Activated T-helper 9 cell treated with anti-CD3 and anti-CD28 coated beads, Interleukin-2, amount 50 U/mL, for 16 hours (primary cell): ENCODE results near the gene TMEM167B.
A peak's percentile ranks its signal among the peaks of the same experiment; 100 is the strongest.
"Not testable (repeated sequence)": the region's sequence is repeated elsewhere in the genome, so short reads cannot be mapped to it uniquely, and the experiment has no call there.

Source experiments
- DNase-seq: peaks from one replicate; pipeline ENCODE4 v3.0.0-alpha.2; 2020; ENCODE audit warnings: low read depth

The TMEM167B gene

DNA sequence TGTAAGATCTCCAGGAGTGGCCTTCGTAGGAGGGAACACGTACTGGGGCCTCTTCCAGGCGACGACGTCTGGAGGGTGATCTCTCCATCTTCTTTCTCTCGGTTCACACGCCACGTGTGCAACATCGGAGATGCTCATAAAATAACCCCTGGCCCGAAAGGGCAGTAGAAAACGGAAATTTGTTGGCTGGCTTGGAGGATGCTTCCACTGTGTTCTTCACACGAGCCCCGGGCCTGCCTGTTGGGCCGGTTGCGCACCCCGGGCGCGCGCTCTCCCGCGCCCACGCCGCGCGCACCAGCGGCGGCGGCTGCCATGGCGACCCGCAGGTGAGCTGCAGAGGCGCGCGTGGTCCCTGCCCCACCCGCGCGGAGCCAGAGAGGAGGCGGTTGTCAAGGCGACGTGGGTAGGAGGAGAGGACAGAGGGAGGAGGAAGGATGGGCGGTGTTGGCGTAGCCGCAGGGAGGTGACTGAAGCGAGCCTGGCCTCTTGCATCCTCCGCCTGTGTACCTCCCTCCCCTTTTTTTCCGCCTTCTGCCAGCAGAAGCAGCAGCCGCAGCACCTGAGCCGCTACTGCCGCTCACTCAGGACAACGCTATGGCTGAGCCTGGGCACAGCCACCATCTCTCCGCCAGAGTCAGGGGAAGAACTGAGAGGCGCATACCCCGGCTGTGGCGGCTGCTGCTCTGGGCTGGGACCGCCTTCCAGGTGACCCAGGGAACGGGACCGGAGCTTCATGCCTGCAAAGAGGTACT lies 23.2 kb downstream of the TMEM167B start, which contains the start of gene ELAPOR1:
ELAPOR1 (plus strand) TSS at position 526 of the 752 bp plus-strand sequence; CDS start at position 595, 69 bp downstream.
- peak; percentile 85 for DNase-seq

DNA sequence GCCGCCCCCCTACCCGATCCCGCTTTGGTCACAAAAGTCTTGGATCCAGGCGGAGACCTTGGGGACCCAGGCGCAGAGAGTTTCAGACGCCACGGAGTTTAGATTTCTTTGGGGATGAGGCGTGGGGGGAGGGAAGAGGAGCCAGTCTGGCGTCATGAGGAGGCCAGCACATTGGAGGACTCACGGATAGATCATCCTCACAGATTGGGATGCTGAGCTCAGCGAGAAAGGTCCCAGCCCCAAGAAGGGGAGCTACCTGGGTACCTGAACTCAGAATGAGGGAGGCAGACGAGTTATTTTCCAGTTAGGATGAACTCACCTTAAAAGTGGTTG lies 23.7 kb downstream of the TMEM167B start:
- no peak for DNase-seq

DNA sequence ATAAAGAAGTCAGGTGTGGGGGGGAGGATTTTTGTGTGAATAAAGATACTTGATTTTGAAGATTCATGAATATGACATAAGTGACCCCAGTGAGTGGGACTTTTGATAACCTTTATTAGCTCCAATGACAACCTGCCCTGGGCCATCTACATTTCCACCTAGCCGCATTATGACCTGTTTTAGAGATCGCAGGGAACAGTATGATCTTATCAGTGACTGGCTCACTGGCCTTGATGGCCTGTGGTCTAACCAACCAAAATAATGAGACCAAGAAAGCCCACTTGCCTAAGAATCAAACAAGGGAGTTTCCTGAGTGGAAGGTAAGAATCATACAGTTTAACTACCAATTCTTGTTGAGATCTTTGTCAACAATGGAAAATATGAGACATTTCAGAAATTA lies 25.1 kb downstream of the TMEM167B start:
- no peak for DNase-seq

DNA sequence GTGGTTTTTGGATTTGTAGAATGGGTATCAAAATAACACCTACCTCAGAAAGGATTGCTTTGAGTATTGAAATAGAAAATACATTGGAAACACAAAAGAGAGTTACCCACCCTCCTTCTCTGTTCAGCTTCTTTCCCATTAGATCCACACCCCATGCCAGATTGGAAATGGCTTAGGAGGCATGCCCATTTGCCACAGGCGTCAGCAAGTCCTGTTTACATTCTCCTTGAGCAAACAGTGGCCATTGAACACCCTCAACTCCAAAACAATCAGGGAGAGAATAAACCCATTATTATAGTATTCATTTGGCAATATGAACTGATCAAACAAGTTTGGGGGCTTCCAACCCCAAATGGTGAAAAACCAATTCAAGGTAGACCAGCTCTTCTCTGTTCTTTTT lies 25.7 kb downstream of the TMEM167B start:
- no peak for DNase-seq

DNA sequence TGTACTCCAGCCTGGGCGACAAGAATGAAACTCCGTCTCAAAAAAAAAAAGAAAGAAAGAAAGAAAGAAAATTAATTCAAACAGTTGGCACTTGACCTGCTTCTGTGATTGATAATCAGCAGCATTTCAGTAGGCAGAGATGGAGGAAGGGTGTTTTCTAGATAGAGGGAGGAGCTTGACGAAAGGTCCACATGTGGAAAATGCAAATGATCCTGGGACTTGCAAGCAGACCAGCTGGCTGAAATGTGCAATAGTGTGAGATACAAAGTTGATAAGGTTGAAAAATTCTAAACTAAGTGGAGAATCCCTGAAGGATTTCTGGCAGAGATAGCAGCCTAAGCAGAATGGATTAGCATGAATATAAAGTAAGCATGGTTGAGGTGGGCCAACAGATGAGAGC lies 27.5 kb downstream of the TMEM167B start:
- DNase-seq = no peak

DNA sequence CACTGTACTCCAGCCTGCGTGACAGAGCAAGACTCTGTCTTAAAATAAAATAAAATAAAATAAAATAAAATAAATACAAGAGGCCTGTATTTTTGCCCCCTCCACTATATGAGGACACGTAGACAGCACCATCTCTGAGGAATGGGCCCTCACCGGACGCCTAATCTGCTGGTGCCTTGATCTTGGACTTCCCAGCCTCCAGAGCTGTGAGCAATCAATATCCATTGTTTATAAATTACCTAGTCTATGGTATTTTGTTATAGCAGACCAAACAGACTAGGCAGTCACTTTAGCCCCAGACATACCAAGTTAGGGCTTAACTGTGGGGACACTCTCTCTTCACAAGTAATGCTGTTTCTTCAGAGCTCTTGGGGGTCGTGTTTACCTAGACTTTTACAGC lies 29.8 kb downstream of the TMEM167B start:
- DNase-seq = no peak

DNA sequence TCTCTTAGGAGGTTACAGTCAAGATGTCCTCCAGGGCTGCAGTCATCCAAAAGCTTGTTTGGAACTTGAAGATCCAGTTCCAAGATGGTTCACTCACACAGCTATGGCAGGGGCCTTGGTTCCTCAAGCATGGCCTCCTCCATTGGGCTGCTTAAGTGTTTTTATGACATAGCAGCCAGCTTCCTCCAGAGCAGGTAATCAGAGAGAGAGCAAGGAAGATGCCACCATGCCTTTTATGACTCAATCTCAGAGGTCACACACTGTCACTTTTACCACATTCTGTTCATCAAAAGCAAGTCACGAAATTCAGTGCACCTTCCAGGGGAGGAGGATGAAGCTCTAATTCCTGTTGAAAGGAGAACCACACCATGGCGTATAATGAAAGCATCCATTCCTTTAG lies 40.5 kb downstream of the TMEM167B start:
- DNase-seq = no peak

DNA sequence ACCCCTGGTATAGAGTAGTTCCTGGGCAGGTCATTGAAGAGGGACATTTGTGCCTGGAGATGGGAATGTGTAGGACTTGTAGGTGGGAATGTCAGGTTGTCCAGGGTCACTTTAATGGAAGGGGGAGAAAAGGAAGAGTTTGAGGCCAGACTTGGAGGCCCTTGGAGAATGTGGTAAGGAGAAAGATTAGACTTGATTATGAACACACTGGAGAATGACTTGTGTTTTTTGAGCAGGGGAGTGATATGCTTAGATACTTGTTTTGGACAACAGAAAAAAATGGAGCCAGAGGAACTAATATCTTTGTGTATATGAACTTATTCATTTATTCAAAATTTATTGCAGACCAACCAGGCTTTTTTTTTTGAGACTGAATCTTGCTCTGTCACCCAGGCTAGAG lies 41.2 kb downstream of the TMEM167B start:
- DNase-seq = no peak

DNA sequence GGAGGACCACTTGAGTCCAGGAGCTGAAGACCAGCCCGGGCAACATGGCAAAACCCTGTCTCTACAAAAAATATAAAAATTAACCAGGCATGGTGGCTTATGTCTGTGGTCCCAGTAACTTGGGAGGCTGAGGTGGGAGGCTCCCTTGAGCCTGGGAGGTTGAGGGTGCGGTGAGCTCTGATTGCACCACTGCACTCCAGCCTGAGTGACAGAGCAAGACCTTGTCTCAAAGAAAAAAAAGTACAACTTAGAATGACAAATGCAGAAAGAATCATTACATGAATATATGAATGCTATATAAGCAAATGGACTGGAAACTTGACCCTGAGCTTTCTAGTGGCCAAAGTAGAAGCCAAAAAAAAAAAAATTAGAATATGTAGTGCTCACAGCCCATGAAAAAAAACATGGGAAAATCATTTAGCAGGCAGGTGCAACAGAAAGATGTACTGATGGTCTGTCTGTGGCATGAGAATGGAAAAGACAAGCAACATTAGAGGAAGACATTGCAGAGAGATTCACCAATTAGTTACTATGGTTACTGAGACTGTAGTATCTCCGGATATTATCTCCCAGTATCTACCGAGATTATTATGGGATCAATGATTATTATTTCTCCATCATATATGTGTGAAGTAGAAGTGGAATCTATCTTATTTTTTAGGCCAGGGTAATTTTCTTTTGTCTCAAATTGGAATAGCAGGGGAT lies 42.6 kb downstream of the TMEM167B start:
- no peak for DNase-seq

DNA sequence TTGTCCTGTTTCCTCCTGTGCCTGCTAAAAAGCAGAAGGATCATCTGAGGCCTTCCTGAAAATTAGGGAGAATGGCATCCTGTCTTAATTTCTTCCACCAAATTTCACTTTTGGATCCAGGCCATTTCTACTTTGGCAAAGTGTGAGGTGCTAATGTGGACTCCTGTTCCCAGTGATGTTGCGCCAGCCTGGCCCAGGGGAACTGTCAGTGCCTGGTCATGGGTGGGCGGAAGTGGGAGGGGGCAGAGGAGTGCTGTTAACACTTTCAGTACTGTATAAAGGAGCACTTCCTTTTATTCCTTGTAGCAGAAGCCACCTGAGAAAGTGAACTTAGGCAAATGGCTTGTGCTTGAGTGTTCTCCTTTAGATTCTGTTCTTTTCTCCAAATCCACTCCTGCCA lies 43.3 kb downstream of the TMEM167B start:
- no peak for DNase-seq

DNA sequence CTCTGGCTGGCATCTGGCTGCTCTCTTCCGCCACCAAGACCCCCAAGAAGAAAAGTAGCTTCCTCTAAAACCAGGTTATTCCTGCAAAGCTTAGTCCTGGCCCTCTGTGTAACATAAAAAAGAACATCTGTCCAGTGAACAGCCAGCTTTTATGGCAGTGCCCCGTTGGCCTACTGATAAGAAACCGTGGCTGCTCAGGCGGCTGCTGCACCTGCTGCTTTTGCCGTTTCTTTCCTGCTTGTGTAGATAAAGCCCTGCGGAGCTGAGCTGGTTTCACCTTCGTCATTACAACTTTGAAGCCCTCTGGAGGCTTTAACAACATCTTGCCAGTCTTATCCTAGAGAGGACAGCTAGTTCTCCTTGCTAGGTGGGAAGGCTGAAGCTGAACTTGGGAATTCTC lies 43.9 kb downstream of the TMEM167B start:
- DNase-seq = no peak

DNA sequence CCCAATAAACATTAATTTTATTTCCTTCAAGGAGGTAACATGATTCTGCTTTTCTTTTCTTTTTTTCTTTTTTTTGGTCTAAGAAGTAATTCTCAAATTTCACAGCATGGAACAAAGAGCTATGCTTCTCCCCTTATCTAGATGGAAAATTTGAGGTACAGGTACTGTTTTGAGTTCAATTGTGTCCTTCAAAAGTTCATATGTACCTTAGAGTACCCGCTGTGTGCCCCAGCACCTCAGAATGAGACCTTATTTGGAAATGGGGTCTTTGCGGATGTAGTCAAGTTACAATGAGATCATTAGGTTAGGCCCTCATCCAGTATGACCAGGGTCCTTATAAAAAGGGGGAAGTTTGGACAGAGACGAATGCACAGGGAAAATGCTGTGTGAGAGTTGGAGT lies 45.4 kb downstream of the TMEM167B start:
- no peak for DNase-seq

DNA sequence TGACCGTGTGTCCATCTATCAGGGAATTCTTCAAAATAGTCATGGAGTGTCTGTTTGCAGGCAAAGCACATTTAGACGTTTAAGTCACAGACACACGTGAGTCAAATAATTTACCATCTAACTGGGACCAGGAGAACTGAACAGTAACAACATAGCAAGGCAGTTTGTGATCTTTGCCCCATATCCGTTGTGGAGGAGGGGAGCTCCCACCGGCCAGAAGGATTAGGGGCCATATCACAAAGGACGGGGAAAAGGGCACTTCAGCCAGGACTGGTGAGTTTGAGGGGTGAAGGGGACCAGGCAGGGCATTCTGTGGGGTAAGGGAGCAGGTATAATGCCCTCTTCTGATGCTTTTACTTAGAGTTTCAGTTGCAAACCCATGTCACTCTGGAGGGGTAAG lies 46.2 kb downstream of the TMEM167B start:
- DNase-seq = no peak

DNA sequence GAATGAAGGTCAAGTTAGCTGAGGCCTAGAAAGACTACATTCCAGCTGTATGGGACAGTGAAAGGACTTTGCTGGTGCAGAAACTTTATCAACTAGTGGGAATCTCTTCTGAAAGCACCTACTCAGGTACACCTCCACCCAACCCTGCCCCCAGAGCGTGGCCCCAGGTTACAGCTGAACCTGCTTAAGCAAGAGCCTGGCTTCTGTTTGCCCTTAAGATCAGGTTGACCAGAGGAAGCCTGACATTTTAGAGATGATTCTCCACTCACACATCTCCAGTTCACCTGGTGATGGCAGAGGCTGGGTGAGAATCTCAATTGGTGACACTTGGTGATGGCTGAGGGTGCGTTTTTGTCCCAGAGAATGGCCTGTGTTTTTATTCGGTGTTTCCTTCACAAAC lies 47.4 kb downstream of the TMEM167B start:
- no peak for DNase-seq

DNA sequence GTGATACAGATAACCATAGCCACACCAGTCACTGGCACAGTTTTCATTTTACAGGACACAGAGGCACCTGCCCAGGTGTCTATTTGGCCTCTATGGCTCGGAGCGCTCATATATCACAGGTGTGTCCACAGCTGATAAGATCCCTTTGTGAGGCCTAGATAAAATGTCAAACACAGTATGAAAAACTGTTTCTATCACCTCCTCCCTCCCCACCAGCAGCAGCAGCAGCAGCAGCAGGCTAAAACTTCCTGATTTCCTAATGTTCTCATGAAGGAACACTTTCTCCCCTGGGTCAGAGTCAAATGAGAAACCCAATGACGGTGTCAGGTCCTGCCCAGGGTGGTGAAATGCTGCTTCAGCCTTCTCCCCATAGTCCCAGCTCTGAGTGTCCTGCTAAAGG lies 47.8 kb downstream of the TMEM167B start:
- no peak for DNase-seq

DNA sequence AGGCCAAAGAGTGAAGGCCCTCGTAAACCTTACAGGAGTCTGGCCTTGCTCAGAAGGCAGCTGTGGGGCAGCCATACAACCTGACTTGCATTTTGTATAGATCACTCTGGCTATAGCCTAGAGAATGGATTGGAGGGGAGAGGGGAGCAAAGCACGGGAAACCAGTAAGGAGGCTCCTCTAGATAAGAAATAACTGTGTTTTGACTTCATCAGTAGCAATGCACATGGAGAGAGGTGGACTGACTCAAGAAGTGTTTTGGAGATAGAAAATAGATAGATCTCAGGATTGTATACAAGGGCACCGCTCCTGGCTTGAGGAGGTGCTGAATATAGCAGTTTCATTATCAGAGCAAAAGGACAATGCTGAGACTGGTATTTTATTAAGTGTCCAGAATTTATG lies 49.8 kb downstream of the TMEM167B start:
- no peak for DNase-seq

DNA sequence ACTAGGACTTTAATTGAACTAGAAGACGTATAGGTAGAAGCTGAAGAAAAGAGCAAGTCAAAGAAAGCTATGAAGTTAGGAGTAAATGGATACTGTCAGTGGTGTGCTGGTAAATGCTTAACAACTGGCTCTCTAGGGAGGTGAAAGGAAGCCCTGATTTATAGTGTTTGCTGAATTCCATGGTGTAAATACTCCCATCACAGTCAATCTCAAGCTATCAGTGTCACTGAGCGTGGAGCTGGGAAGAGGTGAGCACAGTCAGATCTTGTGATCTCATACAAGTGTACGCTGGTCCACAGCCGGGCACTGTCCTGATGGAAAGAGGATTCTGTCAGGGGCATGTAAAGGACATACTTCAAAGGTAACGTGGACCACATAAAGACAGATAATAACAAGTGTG lies 51.7 kb downstream of the TMEM167B start:
- no peak for DNase-seq

DNA sequence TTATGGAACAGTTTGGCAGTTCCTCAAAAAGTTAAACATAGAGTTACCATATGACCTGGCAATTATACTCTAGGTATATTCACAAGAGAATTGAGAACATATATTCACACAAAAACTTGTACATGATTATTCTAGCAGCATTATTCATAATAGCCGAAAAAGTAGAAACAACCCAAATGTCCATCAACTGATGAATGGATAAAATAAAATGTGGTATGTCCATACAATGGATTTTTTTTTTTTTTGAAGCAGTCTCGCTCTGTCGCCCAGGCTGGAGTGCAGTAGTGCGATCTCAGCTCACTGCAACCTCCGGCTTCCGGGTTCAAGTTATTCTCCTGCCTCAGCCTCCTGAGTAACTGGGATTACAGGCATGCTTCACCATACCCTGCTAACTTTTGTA lies 52.2 kb downstream of the TMEM167B start:
- not testable (repeated sequence) for DNase-seq
